Parathyroid adenoma (tissue), 2 donors: ENCODE measurements around the gene GPR158.
"Not testable (repeated sequence)": the region's sequence is repeated elsewhere in the genome, so short reads cannot be mapped to it uniquely, and the experiment has no call there.

ENCODE experiments used
- H2AFZ ChIP-seq: fragments of 300-600 bp; sonication (generic); one replicate; pipeline ENCODE4 v1.7.0; 2017; ENCODE audit warnings: antibody characterized with exemption, mild to moderate bottlenecking
- H3K27ac ChIP-seq: fragments of 300-600 bp; sonication (generic); one replicate; pipeline ENCODE4 v1.7.0; 2017
- H3K27me3 ChIP-seq: fragments of 300-600 bp; sonication (generic); one replicate; pipeline ENCODE4 v1.7.0; 2017; ENCODE audit warnings: low read length; ENCODE audit not compliant: control insufficient read depth, insufficient read depth
- H3K36me3 ChIP-seq: fragments of 300-600 bp; sonication (generic); one replicate; pipeline ENCODE4 v1.7.0; 2017; ENCODE audit warnings: low read length; ENCODE audit not compliant: control insufficient read depth, insufficient read depth
- H3K4me1 ChIP-seq: fragments of 300-600 bp; sonication (generic); one replicate; pipeline ENCODE4 v1.7.0; 2017; ENCODE audit warnings: control low read depth
- H3K4me2 ChIP-seq: fragments of 300-600 bp; sonication (generic); one replicate; pipeline ENCODE4 v1.7.0; 2017; ENCODE audit warnings: low read length
- H3K4me3 ChIP-seq: fragments of 300-600 bp; sonication (generic); one replicate; pipeline ENCODE4 v1.7.0; 2017; ENCODE audit warnings: low read depth, low read length
- H3K79me2 ChIP-seq: fragments of 300-600 bp; sonication (generic); one replicate; pipeline ENCODE4 v1.7.0; 2017; ENCODE audit warnings: control low read depth
- H3K9ac ChIP-seq: fragments of 300-600 bp; sonication (generic); one replicate; pipeline ENCODE4 v1.7.0; 2017; ENCODE audit warnings: mild to moderate bottlenecking
- H3K9me3 ChIP-seq: fragments of 300-600 bp; sonication (generic); one replicate; pipeline ENCODE4 v1.7.0; 2017; ENCODE audit warnings: low read length; ENCODE audit not compliant: control insufficient read depth
- TF ChIP-seq, protein P1 (sequence below): fragments of 300-600 bp; sonication (generic); IDR thresholded peaks from one replicate; pipeline ENCODE4 v1.7.0; 2017; ENCODE audit warnings: antibody characterized with exemption, mild to moderate bottlenecking
- donor health status: primary hyperparathyroidism.

The GPR158 gene

DNA sequence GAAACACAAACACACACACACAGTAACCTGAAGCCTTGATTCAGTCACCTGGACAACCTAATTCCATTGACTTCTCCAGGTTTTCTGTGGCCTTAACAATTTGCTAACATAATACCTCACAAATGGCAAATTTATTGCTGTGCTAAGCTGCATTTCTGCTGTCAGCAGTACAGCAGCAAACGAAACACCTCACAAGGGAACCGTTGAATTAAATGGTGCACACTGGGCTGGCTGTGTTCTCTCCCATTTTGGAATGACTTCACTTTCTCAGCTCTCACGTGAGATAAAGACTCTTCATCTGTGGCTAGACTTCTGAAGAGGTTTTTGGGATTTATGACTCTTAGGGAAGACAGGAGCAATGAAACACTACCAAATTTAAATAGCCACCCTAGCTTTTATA lies 152.5 kb downstream of the GPR158 start:
- no peak overlapping the region for H3K9ac ChIP-seq
- H3K4me3 ChIP-seq = no peak overlapping the region
- no peaks in the 10 kb centered on the region for H3K4me1 ChIP-seq
- TF ChIP-seq, protein P1, sequence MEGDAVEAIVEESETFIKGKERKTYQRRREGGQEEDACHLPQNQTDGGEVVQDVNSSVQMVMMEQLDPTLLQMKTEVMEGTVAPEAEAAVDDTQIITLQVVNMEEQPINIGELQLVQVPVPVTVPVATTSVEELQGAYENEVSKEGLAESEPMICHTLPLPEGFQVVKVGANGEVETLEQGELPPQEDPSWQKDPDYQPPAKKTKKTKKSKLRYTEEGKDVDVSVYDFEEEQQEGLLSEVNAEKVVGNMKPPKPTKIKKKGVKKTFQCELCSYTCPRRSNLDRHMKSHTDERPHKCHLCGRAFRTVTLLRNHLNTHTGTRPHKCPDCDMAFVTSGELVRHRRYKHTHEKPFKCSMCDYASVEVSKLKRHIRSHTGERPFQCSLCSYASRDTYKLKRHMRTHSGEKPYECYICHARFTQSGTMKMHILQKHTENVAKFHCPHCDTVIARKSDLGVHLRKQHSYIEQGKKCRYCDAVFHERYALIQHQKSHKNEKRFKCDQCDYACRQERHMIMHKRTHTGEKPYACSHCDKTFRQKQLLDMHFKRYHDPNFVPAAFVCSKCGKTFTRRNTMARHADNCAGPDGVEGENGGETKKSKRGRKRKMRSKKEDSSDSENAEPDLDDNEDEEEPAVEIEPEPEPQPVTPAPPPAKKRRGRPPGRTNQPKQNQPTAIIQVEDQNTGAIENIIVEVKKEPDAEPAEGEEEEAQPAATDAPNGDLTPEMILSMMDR = no peak
- no peaks in the 10 kb centered on the region for H3K36me3 ChIP-seq
- H3K79me2 ChIP-seq = no peaks in the 10 kb centered on the region
- H3K27me3 ChIP-seq = no peaks in the 10 kb centered on the region
- no peak overlapping the region for H3K27ac ChIP-seq
- no peak overlapping the region for H2AFZ ChIP-seq
- no peak overlapping the region for H3K4me2 ChIP-seq
- no peaks in the 10 kb centered on the region for H3K9me3 ChIP-seq

DNA sequence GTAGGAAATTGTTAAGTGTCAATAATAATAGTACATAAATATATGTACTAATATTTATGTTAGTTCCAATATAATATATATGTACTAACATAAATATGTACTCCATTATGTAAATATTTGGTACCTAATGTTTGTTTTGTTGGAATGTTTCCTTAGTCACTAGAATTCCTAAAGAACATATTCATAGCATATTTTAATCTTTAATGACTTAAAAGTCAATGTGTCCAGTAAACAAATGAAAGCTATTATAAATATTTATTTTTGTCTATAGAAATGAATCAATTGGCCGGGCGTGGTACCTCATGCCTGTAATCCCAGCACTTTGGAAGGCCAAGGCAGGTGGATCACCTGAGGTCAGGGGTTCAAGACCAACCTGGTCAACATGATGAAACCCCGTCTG lies 153.6 kb downstream of the GPR158 start:
- Histone ChIP-seq H3K9me3 (no peaks in the 10 kb centered on the region), H3K4me1 (no peaks in the 10 kb centered on the region), H3K36me3 (no peaks in the 10 kb centered on the region), H3K27ac (no peak overlapping the region), H2AFZ (no peak overlapping the region), H3K4me3 (no peak overlapping the region), H3K4me2 (no peak overlapping the region), H3K9ac (no peak overlapping the region), H3K27me3 (no peaks in the 10 kb centered on the region), H3K79me2 (no peaks in the 10 kb centered on the region)
- TF ChIP-seq, protein P1 = no peak

GRCh38 chr10:25329587-25329986 lies 154.8 kb downstream of the GPR158 start:
- not testable (repeated sequence) for H2AFZ ChIP-seq, H3K9ac ChIP-seq, H3K79me2 ChIP-seq, H3K9me3 ChIP-seq, H3K36me3 ChIP-seq, H3K27ac ChIP-seq, H3K4me3 ChIP-seq, H3K4me2 ChIP-seq, H3K27me3 ChIP-seq, H3K4me1 ChIP-seq

GRCh38 chr10:25334445-25334844 lies 159.6 kb downstream of the GPR158 start:
- Histone ChIP-seq H3K27ac (no peak overlapping the region), H2AFZ (no peak overlapping the region), H3K9ac (no peak overlapping the region), H3K79me2 (no peaks in the 10 kb centered on the region), H3K36me3 (no peaks in the 10 kb centered on the region), H3K27me3 (no peaks in the 10 kb centered on the region), H3K4me3 (no peak overlapping the region), H3K9me3 (no peaks in the 10 kb centered on the region), H3K4me1 (no peaks in the 10 kb centered on the region), H3K4me2 (no peak overlapping the region)
- TF ChIP-seq, protein P1 = no peak

DNA sequence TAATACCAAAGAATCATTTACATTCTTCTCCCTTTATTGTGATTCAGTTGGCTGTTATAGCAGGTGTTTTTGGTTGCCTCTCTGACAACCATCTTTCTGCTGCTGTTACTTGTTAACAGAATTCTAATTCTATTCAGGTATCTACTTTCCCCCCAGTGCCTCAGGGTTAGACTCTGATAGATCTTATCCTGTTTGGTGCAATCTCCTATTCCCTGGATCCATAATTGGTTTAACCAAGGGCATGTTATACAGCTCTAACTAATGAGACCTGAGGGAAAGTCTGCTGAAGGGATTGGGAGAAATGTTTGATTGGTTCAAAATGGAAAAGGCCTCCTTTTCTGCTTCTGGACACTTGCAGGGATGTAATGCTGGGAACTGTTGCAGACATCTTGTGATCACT lies 161.5 kb downstream of the GPR158 start:
- no peaks in the 10 kb centered on the region for H3K79me2 ChIP-seq
- no peaks in the 10 kb centered on the region for H3K9me3 ChIP-seq
- H3K27ac ChIP-seq = no peak overlapping the region
- H3K4me3 ChIP-seq = no peak overlapping the region
- no peak overlapping the region for H3K4me2 ChIP-seq
- no peak overlapping the region for H2AFZ ChIP-seq
- no peaks in the 10 kb centered on the region for H3K36me3 ChIP-seq
- no peaks in the 10 kb centered on the region for H3K27me3 ChIP-seq
- no peaks in the 10 kb centered on the region for H3K4me1 ChIP-seq
- no peak overlapping the region for H3K9ac ChIP-seq
- TF ChIP-seq, protein P1 = no peak
